GM18517 (cell line): ENCODE results near the gene ACOT7.

Experiments
- ATAC-seq: cut with Tn5 transposase; IDR thresholded peaks from one replicate; pipeline ENCODE4 v1.9.1; 2021; ENCODE audit warnings: mild to moderate bottlenecking, moderate library complexity; ENCODE audit not compliant: unreplicated experiment

ACOT7 gene

GRCh38 chr1:6256645-6257044 is 136.9 kb downstream of the ACOT7 start:
- no peak for ATAC-seq

- no peak for ATAC-seq
Measured at GRCh38 chr1:6254691-6255090, 138.9 kb downstream of the ACOT7 start.

- no peak for ATAC-seq
Measured at GRCh38 chr1:6253380-6253779, 140.2 kb downstream of the ACOT7 start.

GRCh38 chr1:6252374-6252710 is 141.2 kb downstream of the ACOT7 start:
- ATAC-seq: no peak

GRCh38 chr1:6251681-6252373 is 141.7 kb downstream of the ACOT7 start:
- no peak for ATAC-seq

- no peak for ATAC-seq
Measured at GRCh38 chr1:6251233-6251632, 142.3 kb downstream of the ACOT7 start.

GRCh38 chr1:6249739-6250689 is 143.6 kb downstream of the ACOT7 start:
- ATAC-seq: no peak

GRCh38 chr1:6248932-6249738 is 144.4 kb downstream of the ACOT7 start:
- ATAC-seq: no peak

GRCh38 chr1:6248161-6248776 is 145.3 kb downstream of the ACOT7 start:
- ATAC-seq: no peak

GRCh38 chr1:6247651-6248050 is 145.9 kb downstream of the ACOT7 start:
- no peak for ATAC-seq

- ATAC-seq: no peak
Measured at GRCh38 chr1:6246497-6247467, 146.8 kb downstream of the ACOT7 start.

- no peak for ATAC-seq
Measured at GRCh38 chr1:6245869-6246496, 147.6 kb downstream of the ACOT7 start.

- ATAC-seq: no peak
Measured at GRCh38 chr1:6245086-6245868, 148.3 kb downstream of the ACOT7 start.

GRCh38 chr1:6244401-6245049 is 149.0 kb downstream of the ACOT7 start:
- ATAC-seq: no peak

- no peak for ATAC-seq
Measured at GRCh38 chr1:6243993-6244392, 149.6 kb downstream of the ACOT7 start, which contains the start of gene HES3. Gene HES3, plus strand, starts transcription at chr1:6244179. Its CDS starts 187 bp downstream, at chr1:6244366.

- ATAC-seq: no peak
Measured at GRCh38 chr1:6243053-6243834, 150.3 kb downstream of the ACOT7 start.
